ENCODE measurements around the gene ACSF2. TPM values are rescaled to one million over a fixed set of nuclear protein-coding genes. Genes with fewer than 3 reads are reported as not detected.

ACSF2 gene
- total and polyA plus RNA-seq, 2 of the 13 experiments (the other 11 are each of a cell fraction or from before 2014, with no cell fraction given): 87.3 to 109 TPM

DNA sequence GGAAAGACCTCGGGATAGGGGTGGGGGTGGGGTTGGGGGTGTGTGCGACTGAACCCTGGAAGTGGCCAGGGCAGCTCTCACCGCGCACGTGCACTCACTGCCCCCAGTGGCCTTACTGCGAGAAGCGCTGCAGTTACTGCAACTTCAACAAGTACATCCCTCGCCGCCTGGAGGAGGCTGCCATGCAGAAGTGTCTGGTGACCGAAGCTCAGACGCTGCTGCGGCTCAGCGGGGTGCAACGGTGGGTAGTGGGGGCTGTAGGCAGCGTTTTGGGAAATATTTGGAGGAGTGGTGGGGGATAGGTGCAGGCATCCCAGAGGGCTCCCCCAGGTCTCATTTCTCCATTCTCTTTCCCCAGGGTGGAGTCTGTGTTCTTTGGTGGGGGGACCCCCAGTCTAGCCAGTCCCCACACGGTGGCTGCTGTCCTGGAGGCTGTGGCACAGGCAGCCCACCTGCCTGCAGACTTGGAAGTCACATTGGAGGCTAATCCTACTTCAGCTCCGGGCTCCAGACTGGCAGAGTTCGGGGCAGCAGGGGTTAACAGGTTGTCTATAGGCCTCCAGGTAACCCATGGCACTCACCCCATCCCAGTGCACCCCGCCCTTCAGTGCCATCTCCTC lies 53.6 kb downstream of the ACSF2 start (continued):
- TF ChIP-seq MBNL3 (CRISPR knock-in tag; conservative IDR thresholded peaks at IDR 0.05) (no peak), NONO (IDR thresholded peaks at IDR 0.05) (no peak), NONO (CRISPR knock-in tag; conservative IDR thresholded peaks at IDR 0.05) (peak; percentile 31; the same call in 1 of the 2 replicates), MAX (IDR thresholded peaks at IDR 0.05) (peak; percentile 91), CEBPG (CRISPR knock-in tag; IDR thresholded peaks at IDR 0.05) (peak; percentile 62), CENPT (CRISPR knock-in tag; IDR thresholded peaks at IDR 0.05; ENCODE audit: low read depth) (no peak), ZNF160 (CRISPR knock-in tag; IDR thresholded peaks at IDR 0.05) (no peak), CBX2 (IDR thresholded peaks at IDR 0.05; ENCODE audit: low read depth, low read length) (no peak), CBX2 (CRISPR knock-in tag; IDR thresholded peaks at IDR 0.05; ENCODE audit: low read depth) (no peak), ZNF3 (CRISPR knock-in tag; IDR thresholded peaks at IDR 0.05) (no peak), GPN1 (CRISPR knock-in tag; IDR thresholded peaks at IDR 0.05; ENCODE audit: borderline replicate concordance) (no peak), POLR2A (IDR thresholded peaks at IDR 0.05; ENCODE audit: insufficient read depth in 1 of 2, low read depth in 2 of 2, low read length in 2 of 2) (no peak), ETV5 (CRISPR knock-in tag; IDR thresholded peaks at IDR 0.05; ENCODE audit: borderline replicate concordance) (peak; percentile 39; the same call in 1 of the 2 replicates), GFI1 (CRISPR knock-in tag; IDR thresholded peaks at IDR 0.05; ENCODE audit: borderline replicate concordance) (no peak), ZNF563 (CRISPR knock-in tag; IDR thresholded peaks at IDR 0.05) (no peak), STAG1 (CRISPR knock-in tag; IDR thresholded peaks at IDR 0.05) (peak; percentile 76), BHLHE40 (IDR thresholded peaks at IDR 0.05; ENCODE audit: low read length) (peak; percentile 98), ZBTB3 (CRISPR knock-in tag; IDR thresholded peaks at IDR 0.05; ENCODE audit: borderline replicate concordance, low read depth) (no peak), ZNF34 (CRISPR knock-in tag; IDR thresholded peaks at IDR 0.05; ENCODE audit: borderline replicate concordance) (no peak), ZKSCAN1 (IDR thresholded peaks at IDR 0.05; ENCODE audit: low read length) (no peak), XBP1 (CRISPR knock-in tag; IDR thresholded peaks at IDR 0.05) (no peak), THAP7 (CRISPR knock-in tag; IDR thresholded peaks at IDR 0.05) (no peak), ZNF703 (CRISPR knock-in tag; IDR thresholded peaks at IDR 0.05; ENCODE audit: borderline replicate concordance) (no peak), ZNF619 (CRISPR knock-in tag; IDR thresholded peaks at IDR 0.05) (no peak), RORA (CRISPR knock-in tag; IDR thresholded peaks at IDR 0.05) (no peak)
- TF ChIP-seq, protein P1, sequence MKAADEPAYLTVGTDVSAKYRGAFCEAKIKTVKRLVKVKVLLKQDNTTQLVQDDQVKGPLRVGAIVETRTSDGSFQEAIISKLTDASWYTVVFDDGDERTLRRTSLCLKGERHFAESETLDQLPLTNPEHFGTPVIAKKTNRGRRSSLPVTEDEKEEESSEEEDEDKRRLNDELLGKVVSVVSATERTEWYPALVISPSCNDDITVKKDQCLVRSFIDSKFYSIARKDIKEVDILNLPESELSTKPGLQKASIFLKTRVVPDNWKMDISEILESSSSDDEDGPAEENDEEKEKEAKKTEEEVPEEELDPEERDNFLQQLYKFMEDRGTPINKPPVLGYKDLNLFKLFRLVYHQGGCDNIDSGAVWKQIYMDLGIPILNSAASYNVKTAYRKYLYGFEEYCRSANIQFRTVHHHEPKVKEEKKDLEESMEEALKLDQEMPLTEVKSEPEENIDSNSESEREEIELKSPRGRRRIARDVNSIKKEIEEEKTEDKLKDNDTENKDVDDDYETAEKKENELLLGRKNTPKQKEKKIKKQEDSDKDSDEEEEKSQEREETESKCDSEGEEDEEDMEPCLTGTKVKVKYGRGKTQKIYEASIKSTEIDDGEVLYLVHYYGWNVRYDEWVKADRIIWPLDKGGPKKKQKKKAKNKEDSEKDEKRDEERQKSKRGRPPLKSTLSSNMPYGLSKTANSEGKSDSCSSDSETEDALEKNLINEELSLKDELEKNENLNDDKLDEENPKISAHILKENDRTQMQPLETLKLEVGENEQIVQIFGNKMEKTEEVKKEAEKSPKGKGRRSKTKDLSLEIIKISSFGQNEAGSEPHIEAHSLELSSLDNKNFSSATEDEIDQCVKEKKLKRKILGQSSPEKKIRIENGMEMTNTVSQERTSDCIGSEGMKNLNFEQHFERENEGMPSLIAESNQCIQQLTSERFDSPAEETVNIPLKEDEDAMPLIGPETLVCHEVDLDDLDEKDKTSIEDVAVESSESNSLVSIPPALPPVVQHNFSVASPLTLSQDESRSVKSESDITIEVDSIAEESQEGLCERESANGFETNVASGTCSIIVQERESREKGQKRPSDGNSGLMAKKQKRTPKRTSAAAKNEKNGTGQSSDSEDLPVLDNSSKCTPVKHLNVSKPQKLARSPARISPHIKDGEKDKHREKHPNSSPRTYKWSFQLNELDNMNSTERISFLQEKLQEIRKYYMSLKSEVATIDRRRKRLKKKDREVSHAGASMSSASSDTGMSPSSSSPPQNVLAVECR (CRISPR knock-in tag; IDR thresholded peaks at IDR 0.05; ENCODE audit: borderline replicate concordance): no peak; the same call in 1 of the 2 replicates
- TF ChIP-seq, protein P2, sequence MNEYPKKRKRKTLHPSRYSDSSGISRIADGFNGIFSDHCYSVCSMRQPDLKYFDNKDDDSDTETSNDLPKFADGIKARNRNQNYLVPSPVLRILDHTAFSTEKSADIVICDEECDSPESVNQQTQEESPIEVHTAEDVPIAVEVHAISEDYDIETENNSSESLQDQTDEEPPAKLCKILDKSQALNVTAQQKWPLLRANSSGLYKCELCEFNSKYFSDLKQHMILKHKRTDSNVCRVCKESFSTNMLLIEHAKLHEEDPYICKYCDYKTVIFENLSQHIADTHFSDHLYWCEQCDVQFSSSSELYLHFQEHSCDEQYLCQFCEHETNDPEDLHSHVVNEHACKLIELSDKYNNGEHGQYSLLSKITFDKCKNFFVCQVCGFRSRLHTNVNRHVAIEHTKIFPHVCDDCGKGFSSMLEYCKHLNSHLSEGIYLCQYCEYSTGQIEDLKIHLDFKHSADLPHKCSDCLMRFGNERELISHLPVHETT (CRISPR knock-in tag; conservative IDR thresholded peaks at IDR 0.05): no peak

All from HepG2 (cell line).